ENCODE measurements around the gene SEZ6.

- TF ChIP-seq POLR2A (IDR thresholded peaks at IDR 0.05) (no peak), CTCF (IDR thresholded peaks at IDR 0.05) (no peak)
Measured at GRCh38 chr17:28967221-28968135, 38.4 kb downstream of the SEZ6 start.
